Esophagus muscularis mucosa (tissue), 3 donors: Measurements from ENCODE around the gene S100A11.

ENCODE experiments used
- CTCF ChIP-seq, 3 experiments: fragments of 200-600 bp in 2 of 3; fragments of 450-650 bp in 1 of 3; sonication (generic) in 2 of 3; IDR thresholded peaks; one replicate each; pipeline ENCODE4 v1.5.1; 2017 to 2019; ENCODE audit warnings: antibody characterized with exemption in 3 of 3, mild to moderate bottlenecking in 2 of 3, moderate library complexity in 1 of 3
- POLR2A ChIP-seq: fragments of 450-650 bp; IDR thresholded peaks from one replicate; pipeline ENCODE4 v1.6.1; 2017; ENCODE audit warnings: antibody characterized with exemption, moderate library complexity, mild to moderate bottlenecking, low read depth
- POLR2AphosphoS5 ChIP-seq, 2 donors: sonication (generic); formaldehyde crosslinking; IDR thresholded peaks; one replicate each; pipeline ENCODE4 v1.6.1; 2017; ENCODE audit warnings: antibody characterized with exemption in 2 of 2

GRCh38 chr1:152071123-152071522, 34.3 kb upstream of the S100A11 start:
- TF ChIP-seq CTCF (IDR thresholded peaks at IDR 0.05): no peak
- TF ChIP-seq POLR2AphosphoS5 (IDR thresholded peaks at IDR 0.05): no peak
- no peak for TF ChIP-seq POLR2A
